H9 (cell line): ENCODE results near the gene AGMO. TPM values are rescaled to one million over a fixed set of nuclear protein-coding genes. Genes with fewer than 3 reads are reported as not detected.

ENCODE experiments used
- DNase-seq: peaks from one replicate; pipeline ENCODE4 v3.0.0-alpha.2; 2017
- H2AFZ ChIP-seq: one replicate; pipeline ENCODE4 v1.6.1; 2013; ENCODE audit warnings: mild to moderate bottlenecking, low read length, control low read depth, moderate library complexity
- H2AK5ac ChIP-seq: 2 replicates; pipeline ENCODE4 v1.6.1; 2013; ENCODE audit warnings: low read length, control low read depth, mixed read lengths; ENCODE audit not compliant: insufficient read length
- H2BK120ac ChIP-seq: one replicate; pipeline ENCODE4 v1.6.1; 2013; ENCODE audit warnings: low read depth, mild to moderate bottlenecking, low read length, control low read depth, inconsistent platforms; ENCODE audit not compliant: poor library complexity, severe bottlenecking
- H2BK12ac ChIP-seq: 2 replicates; pipeline ENCODE4 v1.6.1; 2013; ENCODE audit warnings: low read length, control low read depth, mixed read lengths, low read depth; ENCODE audit not compliant: insufficient read length
- H2BK15ac ChIP-seq: 2 replicates; pipeline ENCODE4 v1.6.1; 2013; ENCODE audit warnings: low read depth, low read length, control low read depth
- H2BK20ac ChIP-seq: one replicate; pipeline ENCODE4 v1.6.1; 2013; ENCODE audit warnings: low read depth, mild to moderate bottlenecking, low read length, control low read depth, inconsistent platforms; ENCODE audit not compliant: poor library complexity, severe bottlenecking
- H2BK5ac ChIP-seq: 2 replicates; pipeline ENCODE4 v1.6.1; 2013; ENCODE audit warnings: low read length, control low read depth, mixed read lengths; ENCODE audit not compliant: insufficient read length
- H3K14ac ChIP-seq: 2 replicates; pipeline ENCODE4 v1.6.1; 2013; ENCODE audit warnings: low read length, control low read depth; ENCODE audit not compliant: insufficient read depth
- H3K18ac ChIP-seq: 2 replicates; pipeline ENCODE4 v1.6.1; 2013; ENCODE audit warnings: low read depth, mild to moderate bottlenecking, mixed read lengths, low read length, control low read depth; ENCODE audit not compliant: insufficient read length
- H3K23ac ChIP-seq: 2 replicates; pipeline ENCODE4 v1.6.1; 2013; ENCODE audit warnings: low read length, control low read depth, mixed read lengths, low read depth; ENCODE audit not compliant: insufficient read length
- H3K23me2 ChIP-seq: 2 replicates; pipeline ENCODE4 v1.6.1; 2013; ENCODE audit warnings: low read depth, mild to moderate bottlenecking, mixed read lengths, low read length, control low read depth; ENCODE audit not compliant: insufficient read length, poor library complexity, severe bottlenecking
- H3K27ac ChIP-seq: 2 replicates; pipeline ENCODE4 v1.5.1; 2013; ENCODE audit warnings: low read length, control low read depth, mixed read lengths, low read depth; ENCODE audit not compliant: insufficient read length
- H3K27me3 ChIP-seq: 2 replicates; pipeline ENCODE4 v1.6.1; 2013; ENCODE audit warnings: low read length, control low read depth, inconsistent platforms; ENCODE audit not compliant: insufficient read depth
- H3K4ac ChIP-seq: 2 replicates; pipeline ENCODE4 v1.6.1; 2013; ENCODE audit warnings: low read depth, mild to moderate bottlenecking, control low read depth, inconsistent platforms, low read length, moderate library complexity
- H3K4me1 ChIP-seq: 2 replicates; pipeline ENCODE4 v1.6.1; 2013; ENCODE audit warnings: low read length, control low read depth, inconsistent platforms; ENCODE audit not compliant: insufficient read depth
- H3K4me2 ChIP-seq: 2 replicates; pipeline ENCODE4 v1.6.1; 2013; ENCODE audit warnings: low read length, control low read depth, mixed read lengths; ENCODE audit not compliant: insufficient read length, insufficient read depth
- H3K56ac ChIP-seq: 2 replicates; pipeline ENCODE4 v1.6.1; 2013; ENCODE audit warnings: low read depth, mild to moderate bottlenecking, mixed read lengths, low read length, control low read depth; ENCODE audit not compliant: insufficient read length
- H3K79me1 ChIP-seq: 2 replicates; pipeline ENCODE4 v1.6.1; 2013; ENCODE audit warnings: low read depth, mild to moderate bottlenecking, moderate library complexity, low read length, control low read depth, inconsistent platforms; ENCODE audit not compliant: insufficient read depth, poor library complexity, severe bottlenecking
- H3K79me2 ChIP-seq: 2 replicates; pipeline ENCODE4 v1.6.1; 2013; ENCODE audit warnings: low read length, control low read depth, inconsistent platforms; ENCODE audit not compliant: insufficient read depth
- H3K9ac ChIP-seq: 2 replicates; pipeline ENCODE4 v1.6.1; 2013; ENCODE audit warnings: low read length, control low read depth, mixed read lengths; ENCODE audit not compliant: insufficient read length; ENCODE audit errors: extremely low read depth
- H3K9me3 ChIP-seq: one replicate; pipeline ENCODE4 v1.6.1; 2013; ENCODE audit warnings: low read depth, low read length, inconsistent platforms; ENCODE audit not compliant: control insufficient read depth
- H3T11ph ChIP-seq: one replicate; pipeline ENCODE4 v1.6.1; 2013; ENCODE audit warnings: mild to moderate bottlenecking, low read length, control low read depth, inconsistent platforms
- H4K20me1 ChIP-seq: one replicate; pipeline ENCODE4 v1.6.1; 2013; ENCODE audit not compliant: control insufficient read depth, insufficient read length, insufficient read depth
- H4K5ac ChIP-seq: 2 replicates; pipeline ENCODE4 v1.6.1; 2013; ENCODE audit warnings: low read depth, mild to moderate bottlenecking, mixed read lengths, low read length, control low read depth; ENCODE audit not compliant: insufficient read length
- H4K8ac ChIP-seq: replicated peaks from 2 replicates; pipeline ENCODE4 v1.6.1; 2013; ENCODE audit warnings: low read length, control low read depth, mixed read lengths, low read depth; ENCODE audit not compliant: insufficient read length
- H4K91ac ChIP-seq: 2 replicates; pipeline ENCODE4 v1.6.1; 2013; ENCODE audit warnings: low read depth, mild to moderate bottlenecking, moderate library complexity, mixed read lengths, low read length, control low read depth; ENCODE audit not compliant: insufficient read length
- H3K27ac Mint-ChIP-seq, 3 experiments: 2 replicates in 2 of 3; 3 replicates in 1 of 3; pipeline ENCODE4 v1.8.0; 2020 to 2021; ENCODE audit warnings: mixed read lengths in 3 of 3, mild to moderate bottlenecking in 1 of 3, moderate library complexity in 1 of 3
- H3K27me3 Mint-ChIP-seq: 2 replicates; pipeline ENCODE4 v1.8.0; 2021; ENCODE audit warnings: low read depth, mild to moderate bottlenecking, moderate library complexity, mixed read lengths
- H3K36me3 Mint-ChIP-seq, 3 experiments: 2 replicates in 2 of 3; 3 replicates in 1 of 3; pipeline ENCODE4 v1.8.0; 2020 to 2021; ENCODE audit warnings: low read depth in 3 of 3, mixed read lengths in 3 of 3; ENCODE audit not compliant: insufficient read depth in 1 of 3
- H3K4me1 Mint-ChIP-seq, 2 experiments: 2 replicates each; pipeline ENCODE4 v1.8.0; 2020; ENCODE audit warnings: mixed read lengths in 2 of 2
- H3K4me3 Mint-ChIP-seq, 2 experiments: 2 replicates in 1 of 2; 3 replicates in 1 of 2; pipeline ENCODE4 v1.8.0; 2020 to 2021; ENCODE audit warnings: mild to moderate bottlenecking in 2 of 2, mixed read lengths in 2 of 2, moderate library complexity in 1 of 2
- H3K9me3 Mint-ChIP-seq, 2 experiments: 2 replicates in 1 of 2; 3 replicates in 1 of 2; pipeline ENCODE4 v1.8.0; 2020; ENCODE audit warnings: mild to moderate bottlenecking in 2 of 2, mixed read lengths in 2 of 2, moderate library complexity in 1 of 2
- WGBS: extraction: QIAGEN DNeasy Blood & Tissue Kit; methylation state at CpG from one replicate; pipeline ENCODE4 v1.1.7; 2013; ENCODE audit warnings: missing lambda C conversion rate, low lambda C conversion rate, mixed read lengths; ENCODE audit not compliant: insufficient read length; ENCODE audit errors: extremely low coverage; 5-methylcytosine and 5-hydroxymethylcytosine counted together
- total RNA-seq: library from RNA; stranded (reverse); gene quantifications from 2 replicates; pipeline ENCODE4 v1.2.1, GENCODE V29; 2021
- TF ChIP-seq, protein P1 (sequence below): fragments of 200-600 bp; sonication (generic); conservative IDR thresholded peaks from 3 replicates; pipeline ENCODE4 v1.8.0; 2021; ENCODE audit warnings: antibody characterized with exemption, mild to moderate bottlenecking

Gene AGMO
- total RNA-seq, 1 experiment from 2014 or later, result 0.70 TPM

DNA sequence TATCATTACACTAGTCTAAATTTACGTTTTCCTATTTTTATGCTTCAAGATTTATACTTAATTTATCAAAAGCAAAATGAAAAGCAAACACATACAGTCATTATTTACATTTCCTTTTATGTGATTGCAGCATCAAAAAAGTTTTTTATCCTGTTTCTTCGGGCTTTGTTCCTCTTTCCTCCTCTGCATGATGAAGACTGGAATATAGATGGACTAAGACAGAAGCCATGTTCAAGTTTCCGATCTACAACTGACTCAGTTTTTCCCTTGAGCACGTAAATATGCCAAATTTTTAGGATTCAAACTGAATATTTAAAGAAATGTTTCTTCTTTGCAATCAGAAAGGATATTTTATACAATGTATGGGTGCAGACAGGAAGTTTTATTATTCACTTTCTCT, 385.7 kb downstream of the AGMO start:
- no peak overlapping the region for H3K4ac ChIP-seq

More for the DNA sequence above, 385.7 kb downstream of the AGMO start:
- DNase-seq, result no peak
- Mint-ChIP-seq H3K4me3 (no peak overlapping the region), H3K4me1 (peaks cover 11 to 13% of the 10 kb centered on the region in 2 experiments), H3K27me3 (no peaks in the 10 kb centered on the region), H3K36me3 (peaks cover 2 to 7% (median 2%) of the 10 kb centered on the region in 3 experiments; a peak in 4 of 7 replicates), H3K27ac (no peak overlapping the region), H3K9me3 (peaks cover 2 to 4% of the 10 kb centered on the region in 2 experiments; a peak in 2 of 5 replicates)
- Histone ChIP-seq H3K79me1 (no peaks in the 10 kb centered on the region), H4K8ac (no peak overlapping the region), H3K79me2 (no peaks in the 10 kb centered on the region), H3K18ac (no peak overlapping the region), H2BK120ac (no peak overlapping the region), H3T11ph (no peak overlapping the region), H4K20me1 (no peaks in the 10 kb centered on the region), H2BK5ac (no peak overlapping the region), H3K9me3 (no peaks in the 10 kb centered on the region), H2AK5ac (no peak overlapping the region), H3K4me2 (no peak overlapping the region), H3K27me3 (no peaks in the 10 kb centered on the region), H3K23me2 (no peaks in the 10 kb centered on the region), H3K27ac (no peak overlapping the region), H3K9ac (no peak overlapping the region), H4K5ac (no peak overlapping the region), H4K91ac (no peak overlapping the region), H2AFZ (no peak overlapping the region), H3K56ac (no peak overlapping the region), H3K23ac (no peak overlapping the region), H2BK12ac (no peak overlapping the region), H3K14ac (no peak overlapping the region), H2BK20ac (no peak overlapping the region), H2BK15ac (no peak overlapping the region), H3K4me1 (no peaks in the 10 kb centered on the region)
- TF ChIP-seq, protein P1, sequence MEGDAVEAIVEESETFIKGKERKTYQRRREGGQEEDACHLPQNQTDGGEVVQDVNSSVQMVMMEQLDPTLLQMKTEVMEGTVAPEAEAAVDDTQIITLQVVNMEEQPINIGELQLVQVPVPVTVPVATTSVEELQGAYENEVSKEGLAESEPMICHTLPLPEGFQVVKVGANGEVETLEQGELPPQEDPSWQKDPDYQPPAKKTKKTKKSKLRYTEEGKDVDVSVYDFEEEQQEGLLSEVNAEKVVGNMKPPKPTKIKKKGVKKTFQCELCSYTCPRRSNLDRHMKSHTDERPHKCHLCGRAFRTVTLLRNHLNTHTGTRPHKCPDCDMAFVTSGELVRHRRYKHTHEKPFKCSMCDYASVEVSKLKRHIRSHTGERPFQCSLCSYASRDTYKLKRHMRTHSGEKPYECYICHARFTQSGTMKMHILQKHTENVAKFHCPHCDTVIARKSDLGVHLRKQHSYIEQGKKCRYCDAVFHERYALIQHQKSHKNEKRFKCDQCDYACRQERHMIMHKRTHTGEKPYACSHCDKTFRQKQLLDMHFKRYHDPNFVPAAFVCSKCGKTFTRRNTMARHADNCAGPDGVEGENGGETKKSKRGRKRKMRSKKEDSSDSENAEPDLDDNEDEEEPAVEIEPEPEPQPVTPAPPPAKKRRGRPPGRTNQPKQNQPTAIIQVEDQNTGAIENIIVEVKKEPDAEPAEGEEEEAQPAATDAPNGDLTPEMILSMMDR, result no peak
- WGBS, result no CpG with 5 or more reads among the region's 4 CpGs
